GM21825 (cell line): ENCODE results near the gene CDKN2AIP.

Source experiments
- ATAC-seq: cut with Tn5 transposase; IDR thresholded peaks from one replicate; pipeline ENCODE4 v1.9.1; 2021; ENCODE audit warnings: mild to moderate bottlenecking, moderate library complexity; ENCODE audit not compliant: unreplicated experiment

Gene CDKN2AIP

DNA sequence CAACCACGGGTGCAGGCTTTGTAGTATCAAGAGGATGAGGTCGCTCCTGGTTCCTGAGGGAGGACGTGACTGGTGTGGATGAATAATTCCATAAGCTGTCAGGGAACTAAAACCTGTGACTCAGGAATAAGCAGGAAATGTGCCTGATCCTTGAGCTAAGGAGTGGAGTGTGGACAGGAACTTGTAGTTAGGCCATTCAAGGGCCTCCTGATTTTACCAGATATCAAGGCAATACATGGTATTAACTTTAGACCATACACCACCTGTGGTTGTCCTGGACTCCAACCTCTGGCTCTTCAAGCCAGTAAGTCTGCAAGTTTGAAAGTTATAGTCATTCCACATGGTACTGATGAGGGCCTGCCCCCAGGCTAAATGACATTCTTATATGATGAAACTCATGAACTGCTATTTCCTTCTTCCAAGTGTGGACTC, 48.4 kb downstream of the CDKN2AIP start:
- ATAC-seq, result no peak

DNA sequence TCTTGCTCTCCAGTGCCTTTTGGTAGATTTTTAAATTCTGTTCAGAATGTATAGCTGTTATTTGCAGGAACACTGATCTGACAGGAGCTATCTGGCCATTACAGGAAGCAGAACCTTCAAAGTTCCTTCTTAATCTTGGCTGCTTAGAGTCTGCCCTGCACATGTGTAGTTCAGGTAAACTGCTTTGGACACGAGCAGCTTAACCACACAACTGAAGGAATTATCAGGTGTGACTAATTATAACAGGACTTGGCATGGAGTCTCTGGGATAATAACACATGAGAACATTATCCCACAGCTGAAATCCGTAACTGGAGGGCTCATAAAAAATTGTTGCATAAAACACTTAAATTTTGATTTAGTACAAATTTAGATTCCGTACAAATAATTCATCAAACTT, 48.8 kb downstream of the CDKN2AIP start:
- no peak for ATAC-seq

DNA sequence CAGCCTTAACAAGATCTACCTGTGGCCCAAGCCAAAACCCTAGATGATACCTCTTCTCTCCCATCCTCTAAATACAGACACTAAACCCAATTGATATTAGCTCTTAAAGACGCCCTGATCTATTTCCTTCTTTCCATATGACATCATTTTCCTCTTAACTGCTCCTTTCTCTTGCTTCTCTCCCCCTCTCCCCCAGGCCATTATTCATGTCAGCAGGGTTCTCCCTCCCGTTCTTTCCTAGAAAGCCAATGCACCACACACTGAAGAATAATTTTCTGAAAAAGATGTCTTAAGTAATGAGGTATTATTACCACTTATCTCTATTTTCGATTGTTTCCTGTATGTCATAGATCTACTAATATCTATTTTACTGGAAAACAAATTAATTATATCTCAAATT, 50.7 kb downstream of the CDKN2AIP start:
- no peak for ATAC-seq
